Stimulated activated naive CD4-positive, alpha-beta T cell (primary cell): ENCODE measurements around the gene CIDEC.
"Not testable (repeated sequence)": the region's sequence is repeated elsewhere in the genome, so short reads cannot be mapped to it uniquely, and the experiment has no call there.

ENCODE experiments used
- DNase-seq, 6 experiments: peaks; one replicate each; lab custom pipeline; 2025; lab: John Stamatoyannopoulos, UW

The CIDEC gene

DNA sequence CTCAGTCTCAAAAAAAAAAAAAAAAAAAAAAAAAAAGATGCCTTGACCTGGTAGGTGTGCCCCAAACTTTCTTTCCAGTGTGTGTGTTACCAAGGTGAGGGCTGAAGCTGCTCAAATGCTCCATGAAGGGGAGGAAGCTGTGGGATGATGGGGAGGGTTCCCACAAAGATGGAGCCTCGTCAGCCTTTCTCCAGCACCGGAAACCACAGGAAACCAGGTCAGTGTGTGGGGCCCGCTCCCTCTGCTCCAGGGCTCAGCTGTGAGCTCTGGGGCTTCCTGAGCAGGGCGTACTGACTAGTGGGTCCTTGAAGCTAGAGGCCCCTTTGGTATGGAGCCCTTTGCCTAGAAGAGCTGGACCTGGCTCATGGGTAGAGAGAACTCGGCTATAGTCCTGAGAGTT is 21.9 kb upstream of the CIDEC start:
- no peak for DNase-seq

DNA sequence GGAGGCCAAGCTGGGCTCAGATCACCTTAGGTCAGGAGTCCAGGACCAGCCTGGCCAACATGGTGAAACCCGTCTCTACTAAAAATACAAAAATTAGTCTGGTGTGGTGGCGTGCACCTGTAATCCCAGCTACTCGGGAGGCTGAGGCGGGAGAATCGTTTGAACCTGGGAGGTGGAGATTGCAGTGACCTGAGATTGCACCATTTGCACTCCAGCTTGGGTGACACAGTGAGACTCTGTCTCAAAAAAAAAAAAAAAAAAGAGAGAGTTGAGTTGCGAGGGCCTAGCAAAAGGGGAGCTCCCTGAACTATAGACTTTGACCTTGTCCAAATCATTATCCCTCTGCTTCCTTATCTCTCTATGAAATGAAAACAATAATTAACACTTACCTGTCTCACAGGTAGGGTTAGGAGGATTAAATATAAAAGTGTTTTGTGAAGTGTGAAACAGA is 20.9 kb upstream of the CIDEC start:
- not testable (repeated sequence) for DNase-seq

DNA sequence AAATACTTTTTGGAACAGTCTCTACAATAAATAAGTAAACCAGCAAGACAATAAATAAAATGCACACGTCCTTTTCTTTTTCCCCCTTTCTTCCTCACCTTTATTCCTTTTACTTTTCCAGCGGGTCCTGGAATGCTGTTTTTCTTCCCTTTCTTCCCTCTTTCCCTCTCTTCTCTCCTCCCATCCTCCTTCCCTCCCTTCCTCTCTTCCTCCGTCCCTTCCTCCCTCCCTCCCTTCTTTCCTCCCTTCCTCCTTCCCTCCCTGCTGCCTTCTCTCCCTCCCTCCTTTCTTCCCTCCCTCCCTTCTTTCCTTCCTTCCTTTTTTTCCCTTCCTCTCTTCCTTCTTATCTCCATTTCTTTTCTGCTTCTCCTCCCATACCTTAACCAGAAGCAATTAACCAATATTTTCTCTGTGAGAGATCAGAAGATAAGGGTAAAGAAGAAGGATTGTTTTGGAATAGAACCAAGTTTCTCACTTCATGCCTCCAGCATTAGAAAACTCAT is 19.3 kb upstream of the CIDEC start:
- DNase-seq, result no peak

DNA sequence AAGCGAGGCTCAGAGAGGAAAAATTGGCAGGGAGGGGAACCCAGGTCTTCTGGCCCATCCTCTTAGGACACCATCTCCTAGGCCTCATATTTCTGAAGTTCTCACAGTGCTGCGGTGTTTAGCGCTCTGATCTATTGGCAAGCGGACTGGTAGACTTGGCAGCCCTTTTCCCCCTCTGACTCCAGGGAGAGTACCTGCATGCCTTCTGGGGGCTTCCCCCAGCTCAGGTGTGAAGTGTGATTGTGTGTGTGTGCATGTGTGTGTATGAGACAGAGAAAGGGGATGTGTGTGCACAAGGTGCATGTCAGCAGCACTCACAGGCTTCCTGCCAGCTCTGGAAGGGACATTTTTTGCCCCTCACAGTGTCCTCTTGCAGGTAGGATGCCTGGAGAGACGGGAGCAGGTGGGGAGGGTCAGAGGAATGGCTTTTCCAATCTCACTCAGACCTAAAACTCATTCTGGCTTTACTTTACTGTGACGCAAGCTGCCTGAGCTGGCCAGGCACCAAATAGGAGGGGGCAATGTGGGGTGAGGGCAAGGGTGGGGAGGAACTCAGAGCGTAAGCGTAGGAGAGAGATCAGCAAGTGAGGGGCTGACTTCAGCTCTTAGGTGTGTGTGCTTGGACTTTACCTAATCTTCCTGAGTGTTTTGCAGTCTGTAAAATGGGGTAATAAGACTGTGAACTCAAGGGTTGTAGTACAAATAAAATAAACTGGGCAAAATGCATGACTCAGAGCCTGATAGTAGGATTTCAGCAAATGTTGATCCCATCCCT is 18.6 kb upstream of the CIDEC start:
- DNase-seq, result no peak

DNA sequence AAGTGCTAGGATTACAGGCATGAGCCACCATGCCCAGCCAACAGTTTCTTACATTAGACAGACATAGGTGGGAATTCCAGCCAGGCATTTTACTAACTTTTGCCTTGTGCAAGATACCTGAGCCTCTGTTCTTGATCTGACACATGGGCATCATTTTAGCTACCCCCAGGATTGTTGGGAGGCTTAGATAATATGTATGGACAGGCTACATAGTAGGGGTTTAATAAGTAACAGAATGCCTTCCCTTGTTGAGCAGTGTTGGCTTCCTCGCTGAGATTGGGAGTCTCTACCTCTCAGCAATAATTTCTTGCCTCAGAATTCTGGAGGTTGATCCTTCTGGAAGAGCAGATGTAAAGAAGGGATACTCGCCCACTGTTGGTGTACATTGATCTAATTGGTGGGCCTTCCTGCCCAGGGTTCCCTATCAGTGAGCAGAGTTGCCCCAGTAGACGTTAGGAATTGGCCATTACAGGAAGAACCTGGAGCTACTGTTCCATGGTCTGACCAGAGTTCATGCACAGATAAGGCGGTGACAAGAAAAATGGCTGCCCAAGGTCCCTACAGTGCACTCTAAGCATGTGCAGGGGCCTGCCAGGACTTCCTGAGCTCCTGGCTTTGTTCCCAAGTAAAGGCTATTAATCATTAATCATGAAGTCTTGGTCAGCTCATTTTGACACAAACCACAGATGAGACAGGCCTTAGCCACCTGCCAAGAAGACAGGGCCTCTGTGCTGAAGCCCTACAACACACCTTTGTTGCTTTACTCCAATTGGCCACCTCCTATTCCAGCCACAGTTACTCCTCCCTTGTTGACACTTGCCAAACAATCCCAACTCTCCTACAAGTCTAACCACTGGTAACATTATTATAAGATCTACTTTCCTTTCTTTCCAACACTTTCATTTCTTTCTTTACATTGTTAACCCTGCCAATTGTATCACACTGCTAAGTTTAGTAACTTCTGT is 17.6 kb upstream of the CIDEC start:
- no peak for DNase-seq

DNA sequence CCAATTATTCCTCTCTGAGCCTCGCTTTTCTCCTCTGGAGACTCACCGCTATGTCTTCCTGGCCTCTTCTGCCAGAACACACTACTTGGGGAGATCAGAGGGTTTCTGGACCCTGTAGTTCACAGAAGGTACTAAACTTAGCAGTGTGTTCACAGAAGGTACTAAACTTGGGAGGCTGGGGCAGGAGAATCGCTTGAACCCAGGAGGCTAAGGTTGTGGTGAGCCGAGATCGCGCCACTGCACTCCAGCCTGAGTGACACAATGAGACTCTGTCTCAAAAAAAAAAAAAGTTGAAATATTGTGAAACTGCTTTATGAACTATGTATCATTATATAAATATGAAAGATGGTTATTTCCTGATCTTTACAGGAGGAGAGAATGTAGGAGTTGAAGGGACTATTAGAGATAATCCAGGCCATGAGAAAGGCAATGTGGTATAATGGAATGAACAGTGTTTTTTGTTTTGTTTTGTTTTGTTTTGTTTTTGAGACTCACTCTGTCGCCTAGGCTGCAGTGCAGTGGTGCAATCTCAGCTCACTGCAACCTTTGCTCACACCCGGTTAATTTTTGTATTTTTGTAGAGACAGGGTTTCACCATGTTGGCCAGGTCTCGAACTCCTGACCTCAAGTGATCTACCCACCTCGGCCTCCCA is 16.8 kb upstream of the CIDEC start:
- DNase-seq, result not testable (repeated sequence)

DNA sequence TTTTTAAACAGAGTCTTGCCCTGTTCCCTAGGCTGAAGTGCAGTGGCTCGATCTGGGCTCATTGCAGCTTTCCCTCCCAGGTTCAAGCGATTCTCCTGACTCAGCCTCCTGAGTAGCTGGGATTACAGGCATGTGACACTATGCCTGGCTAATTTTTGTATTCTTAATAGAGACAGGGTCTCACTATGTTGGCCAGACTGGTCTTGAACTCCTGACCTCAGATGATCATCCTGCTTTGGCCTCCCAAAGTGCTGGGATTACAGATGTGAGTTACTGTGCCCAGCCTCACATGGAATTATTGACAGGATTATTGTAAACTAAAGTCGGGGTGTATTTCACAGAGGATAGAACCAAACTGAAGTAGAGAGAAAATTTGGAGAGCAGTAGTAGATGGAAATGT is 15.7 kb upstream of the CIDEC start:
- DNase-seq, result not testable (repeated sequence)

DNA sequence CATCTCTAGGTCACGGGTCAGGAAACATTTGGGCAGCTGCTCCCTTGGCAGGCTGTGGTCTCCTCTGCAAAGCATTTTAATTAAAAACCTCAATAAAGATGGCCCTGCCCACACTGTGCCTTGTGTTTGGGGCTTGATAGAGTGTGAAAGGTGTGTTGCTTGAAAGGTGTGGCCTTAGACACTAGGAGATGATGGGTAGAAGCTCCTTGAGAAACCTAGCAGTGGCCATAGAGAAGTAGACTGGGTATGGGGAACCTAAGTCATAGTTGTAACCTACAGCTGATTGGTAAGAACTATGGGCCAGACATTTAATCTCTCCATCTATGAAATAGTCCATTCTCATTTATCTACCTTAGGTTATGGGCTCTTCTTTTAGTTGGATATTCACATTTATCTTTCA is 13.7 kb upstream of the CIDEC start:
- DNase-seq, result no peak

DNA sequence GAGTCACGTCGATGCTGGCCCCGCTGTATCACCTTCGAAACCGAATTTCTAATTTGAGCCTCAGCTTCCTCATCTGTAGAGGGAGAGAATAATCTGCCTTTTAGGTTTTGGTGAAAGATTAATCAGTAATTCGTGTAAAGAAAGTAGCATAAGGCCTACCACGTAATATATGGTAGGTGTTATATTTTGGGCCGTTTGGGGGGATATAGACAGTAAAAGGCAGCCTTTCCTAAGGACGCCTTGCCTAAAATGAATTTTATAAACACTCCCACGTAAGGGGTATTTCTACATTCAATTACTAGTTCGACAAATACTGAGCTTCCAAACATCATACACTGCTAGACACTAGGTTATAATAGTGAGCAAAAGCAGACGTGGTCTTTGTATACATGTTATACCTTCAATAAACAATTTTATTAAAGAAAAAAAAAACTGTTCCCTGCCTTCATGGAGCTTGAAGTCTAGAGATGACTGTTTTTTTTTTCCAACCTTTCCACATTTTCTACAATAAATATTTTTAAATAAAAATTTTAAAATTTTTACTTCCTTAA is 11.1 kb upstream of the CIDEC start:
- no peak for DNase-seq

DNA sequence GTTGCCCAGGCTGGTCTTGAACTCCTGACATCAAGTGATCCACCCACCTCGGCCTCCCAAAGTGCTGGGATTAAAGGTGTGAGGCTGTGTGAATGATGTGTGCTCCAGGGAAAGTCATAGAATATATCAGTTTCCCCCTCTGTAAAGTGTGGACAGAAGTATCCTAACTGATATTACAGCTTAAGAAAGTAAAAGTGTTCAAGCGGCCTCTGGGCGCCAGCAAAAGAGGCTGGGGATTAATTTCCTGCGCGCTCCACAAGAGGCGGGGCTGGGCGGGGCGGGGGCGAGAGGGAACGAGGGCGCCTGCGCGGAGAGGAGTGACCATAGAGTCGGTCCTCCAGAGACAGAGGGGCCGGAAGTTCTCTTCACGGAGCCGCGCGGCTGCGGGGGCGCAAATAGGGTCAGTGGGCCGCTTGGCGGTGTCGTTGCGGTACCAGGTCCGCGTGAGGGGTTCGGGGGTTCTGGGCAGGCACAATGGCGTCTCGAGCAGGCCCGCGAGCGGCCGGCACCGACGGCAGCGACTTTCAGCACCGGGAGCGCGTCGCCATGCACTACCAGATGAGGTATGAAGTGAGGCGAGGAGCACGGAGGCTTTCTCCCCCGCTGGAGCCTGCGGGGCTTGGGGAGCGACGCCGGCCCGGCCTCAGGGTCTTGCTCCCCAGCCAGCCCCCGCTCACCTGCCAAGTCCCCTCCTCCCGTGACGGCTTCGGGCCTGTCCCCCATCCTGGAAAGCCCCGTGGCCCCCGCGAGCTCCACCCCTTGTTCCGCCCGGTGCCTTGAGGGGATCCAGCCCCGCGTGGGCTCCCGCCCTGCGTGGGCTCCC is 10.4 kb upstream of the CIDEC start, which contains the start of gene JAGN1:
TSS of gene JAGN1 (plus strand) at position 362 of the 823 bp plus-strand sequence. CDS start at position 475, 113 bp downstream.
- DNase-seq, result peak; percentile 86 to 96 (median 92)

DNA sequence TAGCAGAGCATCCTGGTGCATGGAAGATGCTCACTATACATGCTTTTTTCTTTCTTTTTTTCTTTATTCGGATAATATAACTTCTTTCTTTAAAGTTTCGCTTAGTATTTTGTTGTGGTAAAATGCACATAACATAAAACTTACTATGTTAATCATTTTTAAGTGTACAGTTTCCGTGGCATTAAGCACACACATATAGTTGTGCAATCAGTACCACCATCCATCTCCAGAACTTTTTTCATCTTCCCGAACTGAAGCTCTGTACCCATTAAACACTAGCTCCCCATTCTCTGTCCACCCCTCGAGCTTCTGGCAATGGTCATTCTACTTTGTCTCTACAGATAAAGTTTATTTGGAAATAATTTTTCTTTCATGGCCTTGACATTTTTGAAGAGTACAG is 9.4 kb upstream of the CIDEC start:
- DNase-seq, result no peak

DNA sequence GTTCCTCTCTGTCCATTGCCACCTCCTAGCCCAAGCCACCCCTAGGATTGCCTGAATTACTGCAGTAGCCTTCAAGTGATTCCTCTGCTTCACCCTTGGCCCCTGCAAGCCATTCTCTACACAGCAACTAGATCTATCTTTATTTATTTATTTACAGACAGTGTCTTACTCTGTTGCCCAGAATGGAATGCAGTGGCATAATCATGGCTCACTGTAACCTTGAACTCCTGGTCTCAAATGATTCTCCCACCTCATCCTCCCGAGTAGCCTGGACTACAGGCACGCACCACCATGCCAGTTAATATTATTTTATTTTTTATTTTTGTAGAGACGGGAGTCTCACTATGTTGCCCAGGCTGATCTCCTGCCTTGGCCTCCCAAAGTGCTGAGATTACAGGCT is 8.5 kb upstream of the CIDEC start:
- no peak for DNase-seq

DNA sequence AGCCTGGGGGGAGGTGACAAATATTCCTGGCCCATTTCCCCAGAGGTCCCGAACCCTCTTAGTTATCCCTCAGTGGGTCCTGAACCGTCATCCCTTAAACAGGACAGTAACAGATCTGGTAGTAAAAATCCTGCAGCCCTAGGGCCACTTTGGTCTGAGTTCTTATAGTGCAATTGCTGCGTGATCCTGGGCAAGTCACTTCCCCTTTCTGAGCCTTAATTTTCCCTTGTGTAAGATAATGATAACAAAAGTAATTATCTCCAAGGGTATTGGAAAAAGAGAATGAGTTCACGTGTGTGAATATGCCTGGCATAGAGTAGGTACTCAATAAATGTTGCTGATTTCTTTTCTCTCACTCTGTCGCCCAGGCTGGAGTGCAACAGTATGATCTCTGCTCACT is 7.4 kb upstream of the CIDEC start:
- no peak for DNase-seq

DNA sequence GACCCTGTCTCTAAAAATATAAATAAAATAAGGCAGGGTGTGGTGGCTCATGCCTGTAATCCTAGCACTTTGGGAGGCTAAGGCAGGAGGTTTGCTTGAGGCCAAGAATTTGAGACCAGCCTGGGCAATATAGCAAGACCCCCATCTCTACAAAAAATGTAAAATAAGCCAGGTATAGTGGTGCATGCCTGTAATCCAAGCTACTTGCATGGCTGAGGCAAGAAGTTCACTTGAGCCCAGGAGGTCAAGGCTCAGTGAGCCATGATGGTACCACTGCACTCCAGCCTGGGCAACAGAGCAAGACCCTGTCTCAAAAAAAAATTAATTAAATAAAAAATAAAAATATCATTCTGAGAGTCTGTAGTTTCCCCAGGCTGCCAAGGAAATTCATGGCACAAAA is 6.3 kb upstream of the CIDEC start:
- DNase-seq, result no peak

DNA sequence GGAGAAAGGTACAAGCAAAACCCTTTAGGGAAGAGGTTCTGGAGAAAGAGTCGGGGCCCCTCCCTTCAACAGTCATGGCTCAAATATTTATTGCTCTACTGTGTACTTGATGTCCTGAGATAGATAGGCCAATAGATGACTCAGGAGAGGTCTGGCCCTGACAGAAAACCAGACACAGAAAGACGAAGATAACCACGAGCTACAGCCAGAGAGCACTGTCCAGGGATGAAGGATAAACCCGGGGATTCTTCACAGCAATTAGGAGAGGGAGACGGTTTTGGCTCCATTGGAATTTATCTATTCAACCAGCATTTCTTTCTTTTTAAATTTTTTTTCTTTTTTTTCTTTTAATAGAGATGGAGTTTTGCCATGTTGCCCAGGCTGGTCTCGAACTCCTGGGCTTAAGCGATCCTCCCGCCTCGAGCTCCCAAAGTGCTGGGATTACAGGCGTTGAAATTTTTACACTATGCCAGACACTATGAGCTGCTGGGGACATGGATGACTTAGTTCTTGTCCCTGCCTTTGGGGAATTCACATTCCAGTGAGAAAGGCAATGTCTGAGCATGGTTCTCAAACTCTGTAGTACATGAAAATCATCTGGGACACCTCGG is 4.6 kb upstream of the CIDEC start:
- no peak for DNase-seq

DNA sequence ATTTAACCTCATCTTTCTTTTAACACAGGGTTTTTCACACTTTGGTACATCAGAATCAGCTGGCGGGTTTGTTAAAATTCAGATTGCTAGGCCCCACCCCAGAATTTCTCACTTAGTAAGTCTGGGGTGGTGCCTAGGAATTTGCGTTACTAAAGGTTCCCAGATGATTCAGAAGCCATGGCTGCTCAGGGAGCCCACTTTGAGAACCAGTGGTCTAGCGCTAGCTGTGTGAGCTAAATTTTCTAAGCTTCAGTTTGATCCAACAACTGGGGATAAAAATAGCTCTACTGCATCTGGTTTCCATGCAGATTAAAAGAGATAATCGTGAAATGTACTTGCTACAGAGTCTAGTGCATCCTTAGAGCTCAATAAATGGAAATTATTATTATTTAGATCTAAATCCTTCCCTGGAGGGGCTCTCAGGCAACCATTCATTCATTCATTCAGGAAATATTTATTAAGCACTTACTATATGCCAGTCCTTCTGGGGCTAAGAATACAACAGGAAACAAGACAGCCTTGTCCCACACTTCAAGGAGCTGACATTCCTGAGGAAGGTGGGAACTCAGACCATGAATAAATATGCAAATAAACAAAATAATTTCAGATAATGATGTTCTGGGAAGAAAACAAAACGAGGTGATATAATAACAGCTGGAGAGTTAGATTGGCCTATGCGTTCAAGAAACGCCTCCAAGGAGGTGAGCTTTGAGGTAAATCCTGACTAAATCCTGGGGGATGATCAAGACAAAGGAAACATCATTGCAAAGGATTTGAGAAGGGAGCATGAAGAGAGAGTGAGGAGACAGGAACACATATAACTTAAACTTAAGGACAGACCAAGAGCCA is 3.9 kb upstream of the CIDEC start:
- DNase-seq, result no peak

DNA sequence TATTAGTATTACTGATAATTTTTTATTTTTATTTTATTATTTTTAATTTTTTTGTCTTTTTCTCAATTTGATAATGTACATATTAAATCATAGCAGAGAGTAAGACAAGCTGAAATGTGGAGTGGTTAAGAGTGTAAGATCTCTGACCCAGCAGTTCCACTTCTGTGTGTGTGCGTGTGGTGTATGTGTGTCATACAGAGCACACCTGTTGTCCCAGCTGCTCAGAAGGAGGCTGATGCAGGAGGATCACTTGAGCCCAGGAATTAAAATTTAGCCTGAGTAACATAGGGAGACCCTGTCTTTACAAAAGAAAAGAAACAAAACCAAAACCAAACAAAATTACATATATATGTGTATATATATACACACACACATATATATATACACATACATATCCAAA is 1.4 kb upstream of the CIDEC start:
- no peak for DNase-seq

DNA sequence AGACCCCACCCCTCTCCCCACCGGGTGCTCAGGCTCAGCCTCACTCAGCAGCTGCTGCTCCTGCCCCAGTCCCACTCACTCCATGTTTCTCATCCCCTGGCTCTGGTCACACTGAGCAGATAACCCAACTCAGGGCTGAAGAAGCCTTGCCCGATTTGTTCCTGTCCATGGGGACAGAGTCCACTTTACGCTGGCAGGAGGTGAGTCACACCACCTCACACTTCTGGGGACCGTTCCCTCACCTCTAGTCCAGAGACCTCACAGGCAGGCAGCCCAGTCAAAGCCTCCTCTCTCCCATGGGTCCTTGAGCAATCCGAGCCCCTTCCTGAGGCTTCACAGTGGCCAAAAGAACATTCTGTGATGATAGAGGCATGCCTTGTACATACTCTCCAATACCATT is 1.4 kb downstream of the CIDEC start:
- DNase-seq, result no peak

DNA sequence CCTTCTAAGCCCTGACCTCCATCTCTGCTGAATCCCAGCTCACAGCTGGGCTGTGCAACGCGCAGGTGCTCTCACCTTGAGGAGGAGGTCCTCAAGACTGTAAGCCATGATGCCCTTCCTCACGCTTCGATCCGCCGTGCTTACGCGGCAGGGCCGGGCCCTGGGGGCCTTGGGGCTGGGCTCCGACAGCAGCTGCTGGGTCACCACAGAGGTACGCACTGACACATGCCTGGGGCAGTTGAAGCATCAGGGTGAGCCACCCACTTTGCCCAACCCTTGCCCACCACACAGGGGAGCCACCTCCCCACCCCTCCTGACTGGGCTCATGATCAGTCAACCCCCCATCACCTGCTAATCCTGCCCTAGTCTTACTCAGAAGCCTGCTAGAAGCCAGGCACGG is 3.1 kb downstream of the CIDEC start:
- no peak for DNase-seq

DNA sequence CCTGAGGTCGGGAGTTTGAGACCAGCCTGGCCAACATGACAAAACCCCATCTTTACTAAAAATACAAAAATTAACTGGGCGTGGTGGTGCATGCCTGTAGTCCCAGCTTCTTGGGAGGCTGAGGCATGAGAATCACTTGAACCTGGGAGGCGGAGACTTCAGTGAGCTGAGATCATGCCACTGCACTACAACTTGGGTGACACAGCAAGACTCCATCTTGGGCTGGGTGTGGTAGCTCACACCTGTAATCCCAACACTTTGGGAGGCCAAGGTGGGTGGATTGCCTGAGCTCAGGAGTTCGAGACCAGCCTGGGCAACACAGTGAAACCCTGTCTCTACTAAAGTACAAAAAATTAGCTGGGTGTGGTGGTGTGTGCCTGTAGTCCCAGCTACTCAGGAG is 3.8 kb downstream of the CIDEC start:
- DNase-seq, result not testable (repeated sequence)
